ENCODE results near the gene RYR2. TPM values are rescaled to one million over a fixed set of nuclear protein-coding genes. Genes with fewer than 3 reads are reported as not detected.
"Not testable (repeated sequence)": the region's sequence is repeated elsewhere in the genome, so short reads cannot be mapped to it uniquely, and the experiment has no call there.

RYR2 gene
- total RNA-seq, 1 donor from 2014 or later: 5.4 TPM

- no peak for TF ChIP-seq CTCF (IDR thresholded peaks at IDR 0.05; ENCODE audit: unreplicated experiment)
- Mint-ChIP-seq H3K4me3 (ENCODE audit: unreplicated experiment) (no peak overlapping the region), H3K27me3 (ENCODE audit: unreplicated experiment) (peaks cover 2% of the 10 kb centered on the region), H3K27ac (ENCODE audit: unreplicated experiment) (no peak overlapping the region), H3K36me3 (ENCODE audit: low read depth, unreplicated experiment) (no peaks in the 10 kb centered on the region), H3K9me3 (ENCODE audit: unreplicated experiment) (no peaks in the 10 kb centered on the region), H3K4me1 (ENCODE audit: unreplicated experiment) (peaks cover 3% of the 10 kb centered on the region)
- DNase-seq (ENCODE audit: low spot score): no peak
Observed at GRCh38 chr1:237140986-237141385, 99.0 kb downstream of the RYR2 start.

- H3K36me3 Mint-ChIP-seq (ENCODE audit: low read depth, unreplicated experiment): no peaks in the 10 kb centered on the region
- no peak overlapping the region for H3K4me3 Mint-ChIP-seq (ENCODE audit: unreplicated experiment)
- no peak for DNase-seq (ENCODE audit: low spot score)
- no peak overlapping the region for H3K27ac Mint-ChIP-seq (ENCODE audit: unreplicated experiment)
- peaks cover 4% of the 10 kb centered on the region for H3K4me1 Mint-ChIP-seq (ENCODE audit: unreplicated experiment)
- TF ChIP-seq CTCF (IDR thresholded peaks at IDR 0.05; ENCODE audit: unreplicated experiment): no peak
- peaks cover 2% of the 10 kb centered on the region for H3K27me3 Mint-ChIP-seq (ENCODE audit: unreplicated experiment)
- no peaks in the 10 kb centered on the region for H3K9me3 Mint-ChIP-seq (ENCODE audit: unreplicated experiment)
Observed at GRCh38 chr1:237141502-237141901, 99.5 kb downstream of the RYR2 start.

GRCh38 chr1:237145379-237146135 is 103.6 kb downstream of the RYR2 start:
- H3K4me3 Mint-ChIP-seq (ENCODE audit: unreplicated experiment): no peak overlapping the region
- DNase-seq (ENCODE audit: low spot score): no peak

GRCh38 chr1:237146241-237146640 is 104.3 kb downstream of the RYR2 start:
- H3K4me1 Mint-ChIP-seq (ENCODE audit: unreplicated experiment): peaks cover 4% of the 10 kb centered on the region
- no peaks in the 10 kb centered on the region for H3K36me3 Mint-ChIP-seq (ENCODE audit: low read depth, unreplicated experiment)
- DNase-seq (ENCODE audit: low spot score): no peak
- peaks cover 2% of the 10 kb centered on the region for H3K27me3 Mint-ChIP-seq (ENCODE audit: unreplicated experiment)
- H3K4me3 Mint-ChIP-seq (ENCODE audit: unreplicated experiment): no peak overlapping the region
- no peak overlapping the region for H3K27ac Mint-ChIP-seq (ENCODE audit: unreplicated experiment)
- H3K9me3 Mint-ChIP-seq (ENCODE audit: unreplicated experiment): no peaks in the 10 kb centered on the region
- no peak for TF ChIP-seq CTCF (IDR thresholded peaks at IDR 0.05; ENCODE audit: unreplicated experiment)

More at GRCh38 chr1:237145379-237146135, 103.6 kb downstream of the RYR2 start:
- H3K27ac Mint-ChIP-seq (ENCODE audit: unreplicated experiment): no peak overlapping the region
- H3K27me3 Mint-ChIP-seq (ENCODE audit: unreplicated experiment): peaks cover 2% of the 10 kb centered on the region
- peaks cover 4% of the 10 kb centered on the region for H3K4me1 Mint-ChIP-seq (ENCODE audit: unreplicated experiment)
- no peak for TF ChIP-seq CTCF (IDR thresholded peaks at IDR 0.05; ENCODE audit: unreplicated experiment)
- H3K9me3 Mint-ChIP-seq (ENCODE audit: unreplicated experiment): no peaks in the 10 kb centered on the region
- H3K36me3 Mint-ChIP-seq (ENCODE audit: low read depth, unreplicated experiment): no peaks in the 10 kb centered on the region

- TF ChIP-seq CTCF (IDR thresholded peaks at IDR 0.05; ENCODE audit: unreplicated experiment): no peak
- peaks cover 4% of the 10 kb centered on the region for H3K4me1 Mint-ChIP-seq (ENCODE audit: unreplicated experiment)
- DNase-seq (ENCODE audit: low spot score): no peak
- H3K4me3 Mint-ChIP-seq (ENCODE audit: unreplicated experiment): no peak overlapping the region
- H3K9me3 Mint-ChIP-seq (ENCODE audit: unreplicated experiment): no peaks in the 10 kb centered on the region
- H3K27ac Mint-ChIP-seq (ENCODE audit: unreplicated experiment): no peak overlapping the region
- H3K27me3 Mint-ChIP-seq (ENCODE audit: unreplicated experiment): peaks cover 2% of the 10 kb centered on the region
- no peaks in the 10 kb centered on the region for H3K36me3 Mint-ChIP-seq (ENCODE audit: low read depth, unreplicated experiment)
Observed at GRCh38 chr1:237149857-237150256, 107.9 kb downstream of the RYR2 start.

GRCh38 chr1:237151979-237152378 is 110.0 kb downstream of the RYR2 start:
- H3K4me1 Mint-ChIP-seq (ENCODE audit: unreplicated experiment); H3K9me3 Mint-ChIP-seq (ENCODE audit: unreplicated experiment); H3K27ac Mint-ChIP-seq (ENCODE audit: unreplicated experiment); H3K4me3 Mint-ChIP-seq (ENCODE audit: unreplicated experiment); DNase-seq (ENCODE audit: low spot score); H3K36me3 Mint-ChIP-seq (ENCODE audit: low read depth, unreplicated experiment); H3K27me3 Mint-ChIP-seq (ENCODE audit: unreplicated experiment): not testable (repeated sequence)

All from endothelial cell (in vitro differentiated cells).